Astrocyte (in vitro differentiated cells and primary cell): ENCODE results near the gene THAP2. TPM values are rescaled to one million over a fixed set of nuclear protein-coding genes. Genes with fewer than 3 reads are reported as not detected.

Source experiments
- DNase-seq: peaks from one replicate; pipeline ENCODE4 v3.0.0-alpha.2; 2010; ENCODE audit warnings: low read depth
- FAIRE-seq: peaks from 2 replicates; lab custom pipeline; 2011; peaks lifted over from hg19 to GRCh38; lab: Jason Lieb, UNC
- H2AFZ ChIP-seq: 2 replicates; pipeline ENCODE4 v1.6.0; 2012; ENCODE audit warnings: low read depth, low read length, inconsistent platforms
- H3K27ac ChIP-seq: 2 replicates; pipeline ENCODE4 v1.5.1; 2011; ENCODE audit warnings: low read depth, low read length, inconsistent platforms
- H3K27me3 ChIP-seq: 2 replicates; pipeline ENCODE4 v1.6.0; 2011; ENCODE audit warnings: low read length, inconsistent platforms; ENCODE audit not compliant: insufficient read depth
- H3K36me3 ChIP-seq: 2 replicates; pipeline ENCODE4 v1.5.1; 2011; ENCODE audit warnings: low read length, inconsistent platforms; ENCODE audit not compliant: insufficient read depth
- H3K4me1 ChIP-seq: 2 replicates; pipeline ENCODE4 v1.5.1; 2011; ENCODE audit warnings: low read length, inconsistent platforms; ENCODE audit not compliant: insufficient read depth
- H3K4me2 ChIP-seq: 2 replicates; pipeline ENCODE4 v1.6.0; 2012; ENCODE audit warnings: low read length, inconsistent platforms
- H3K4me3 ChIP-seq: 2 replicates; pipeline ENCODE4 v1.5.1; 2011; ENCODE audit warnings: low read depth, mild to moderate bottlenecking, low read length, inconsistent platforms; ENCODE audit not compliant: insufficient read depth
- H3K79me2 ChIP-seq: 2 replicates; pipeline ENCODE4 v1.6.0; 2012; ENCODE audit warnings: mild to moderate bottlenecking, low read length, inconsistent platforms; ENCODE audit not compliant: insufficient read depth
- H3K9ac ChIP-seq: 2 replicates; pipeline ENCODE4 v1.6.0; 2012; ENCODE audit warnings: mild to moderate bottlenecking, low read length, inconsistent platforms
- H3K9me3 ChIP-seq: 2 replicates; pipeline ENCODE4 v1.5.1; 2012; ENCODE audit warnings: low read depth, mild to moderate bottlenecking, low read length, inconsistent platforms; ENCODE audit not compliant: insufficient read depth
- H4K20me1 ChIP-seq: 2 replicates; pipeline ENCODE4 v1.6.0; 2012; ENCODE audit warnings: low read length, inconsistent platforms; ENCODE audit not compliant: insufficient read depth
- H3K27ac Mint-ChIP-seq: one replicate; pipeline ENCODE4 v1.8.0; 2021; ENCODE audit warnings: mild to moderate bottlenecking, mixed read lengths; ENCODE audit not compliant: unreplicated experiment
- H3K27me3 Mint-ChIP-seq: one replicate; pipeline ENCODE4 v1.8.0; 2021; ENCODE audit warnings: low read depth, mixed read lengths; ENCODE audit not compliant: unreplicated experiment
- H3K36me3 Mint-ChIP-seq: one replicate; pipeline ENCODE4 v1.8.0; 2021; ENCODE audit warnings: low read depth, mixed read lengths; ENCODE audit not compliant: unreplicated experiment
- H3K4me1 Mint-ChIP-seq: one replicate; pipeline ENCODE4 v1.8.0; 2021; ENCODE audit warnings: low read depth, mixed read lengths; ENCODE audit not compliant: unreplicated experiment
- H3K4me3 Mint-ChIP-seq: one replicate; pipeline ENCODE4 v1.8.0; 2021; ENCODE audit warnings: mild to moderate bottlenecking, moderate library complexity, mixed read lengths; ENCODE audit not compliant: unreplicated experiment
- H3K9me3 Mint-ChIP-seq: one replicate; pipeline ENCODE4 v1.8.0; 2021; ENCODE audit warnings: mild to moderate bottlenecking, mixed read lengths; ENCODE audit not compliant: unreplicated experiment
- EZH2 ChIP-seq: IDR thresholded peaks from 2 replicates; pipeline ENCODE4 v1.6.1; 2012; ENCODE audit warnings: mild to moderate bottlenecking, low read length, inconsistent platforms; ENCODE audit not compliant: insufficient read depth
- total RNA-seq: library from RNA; stranded (reverse); gene quantifications from 2 replicates; pipeline ENCODE4 v1.2.1, GENCODE V29; 2021
- TF ChIP-seq, protein P1 (sequence below): IDR thresholded peaks from 2 replicates; pipeline ENCODE4 v1.5.1; 2011; ENCODE audit warnings: low read depth, mild to moderate bottlenecking, inconsistent platforms, low read length, moderate library complexity; ENCODE audit not compliant: insufficient read depth

Gene THAP2
- total RNA-seq, 1 donor from 2014 or later: 6.3 TPM

DNA sequence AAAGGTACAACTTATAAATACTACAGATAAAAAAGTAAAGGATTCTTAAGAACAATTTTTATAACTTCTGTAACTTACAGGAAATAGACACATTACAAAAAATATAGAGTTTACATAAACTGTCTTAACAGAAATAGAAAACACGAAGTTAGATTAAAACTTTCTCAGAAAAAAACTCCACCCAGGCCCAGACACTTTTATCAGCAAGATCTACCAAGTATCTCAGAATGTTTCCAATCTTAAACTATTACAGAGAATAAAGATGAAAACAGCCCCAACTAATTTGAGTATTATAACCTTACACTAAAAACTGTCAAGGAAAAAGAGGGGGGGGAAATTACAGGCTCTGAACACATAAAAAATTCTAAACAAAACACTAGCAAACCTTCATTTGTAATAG is 8.6 kb upstream of the THAP2 start:
- Histone ChIP-seq H3K9me3 (no peaks in the 10 kb centered on the region), H3K36me3 (peaks cover 50% of the 10 kb centered on the region), H2AFZ (no peak overlapping the region), H3K27me3 (no peaks in the 10 kb centered on the region), H3K4me3 (no peak overlapping the region), H3K4me1 (no peaks in the 10 kb centered on the region), H3K79me2 (peaks cover 100% of the 10 kb centered on the region), H3K4me2 (peak overlapping the region; percentile 57), H4K20me1 (peaks cover 83% of the 10 kb centered on the region), H3K27ac (no peak overlapping the region), H3K9ac (no peak overlapping the region)
- Mint-ChIP-seq H3K27me3 (no peaks in the 10 kb centered on the region), H3K4me3 (peak overlapping the region; percentile 69), H3K36me3 (peaks cover 25% of the 10 kb centered on the region), H3K27ac (no peak overlapping the region), H3K9me3 (no peaks in the 10 kb centered on the region), H3K4me1 (peaks cover 25% of the 10 kb centered on the region)
- FAIRE-seq: no peak
- TF ChIP-seq, protein P1, sequence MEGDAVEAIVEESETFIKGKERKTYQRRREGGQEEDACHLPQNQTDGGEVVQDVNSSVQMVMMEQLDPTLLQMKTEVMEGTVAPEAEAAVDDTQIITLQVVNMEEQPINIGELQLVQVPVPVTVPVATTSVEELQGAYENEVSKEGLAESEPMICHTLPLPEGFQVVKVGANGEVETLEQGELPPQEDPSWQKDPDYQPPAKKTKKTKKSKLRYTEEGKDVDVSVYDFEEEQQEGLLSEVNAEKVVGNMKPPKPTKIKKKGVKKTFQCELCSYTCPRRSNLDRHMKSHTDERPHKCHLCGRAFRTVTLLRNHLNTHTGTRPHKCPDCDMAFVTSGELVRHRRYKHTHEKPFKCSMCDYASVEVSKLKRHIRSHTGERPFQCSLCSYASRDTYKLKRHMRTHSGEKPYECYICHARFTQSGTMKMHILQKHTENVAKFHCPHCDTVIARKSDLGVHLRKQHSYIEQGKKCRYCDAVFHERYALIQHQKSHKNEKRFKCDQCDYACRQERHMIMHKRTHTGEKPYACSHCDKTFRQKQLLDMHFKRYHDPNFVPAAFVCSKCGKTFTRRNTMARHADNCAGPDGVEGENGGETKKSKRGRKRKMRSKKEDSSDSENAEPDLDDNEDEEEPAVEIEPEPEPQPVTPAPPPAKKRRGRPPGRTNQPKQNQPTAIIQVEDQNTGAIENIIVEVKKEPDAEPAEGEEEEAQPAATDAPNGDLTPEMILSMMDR: no peak
- no peak for TF ChIP-seq EZH2
- no peak for DNase-seq

DNA sequence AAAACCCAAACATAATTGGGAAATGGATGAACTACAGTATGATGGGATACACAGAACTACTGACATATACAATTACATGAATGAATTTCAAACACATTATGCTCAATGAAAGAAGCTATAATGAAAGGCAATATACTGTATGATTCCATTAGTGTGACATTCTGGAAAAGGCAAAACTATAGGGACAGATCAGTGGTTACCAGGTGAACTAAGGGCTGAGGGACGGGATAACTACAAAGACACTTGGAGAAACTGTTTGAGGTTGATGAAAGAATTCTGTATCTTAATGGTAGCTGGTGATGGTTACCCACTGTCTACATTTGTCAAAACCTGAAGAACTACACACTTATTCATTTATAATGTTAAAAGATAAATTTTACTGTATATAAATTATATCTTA is 8.2 kb upstream of the THAP2 start:
- H3K9me3 Mint-ChIP-seq: no peaks in the 10 kb centered on the region
- no peaks in the 10 kb centered on the region for H3K9me3 ChIP-seq
- H3K36me3 Mint-ChIP-seq: peaks cover 25% of the 10 kb centered on the region
- H3K4me2 ChIP-seq: peak overlapping the region; percentile 57
- peaks cover 100% of the 10 kb centered on the region for H3K79me2 ChIP-seq
- H3K4me3 ChIP-seq: no peak overlapping the region
- no peaks in the 10 kb centered on the region for H3K27me3 Mint-ChIP-seq
- H3K9ac ChIP-seq: no peak overlapping the region
- H4K20me1 ChIP-seq: peaks cover 82% of the 10 kb centered on the region
- H3K36me3 ChIP-seq: peaks cover 47% of the 10 kb centered on the region
- no peaks in the 10 kb centered on the region for H3K4me1 ChIP-seq
- no peak for DNase-seq
- no peaks in the 10 kb centered on the region for H3K27me3 ChIP-seq
- peaks cover 25% of the 10 kb centered on the region for H3K4me1 Mint-ChIP-seq
- H2AFZ ChIP-seq: no peak overlapping the region
- H3K4me3 Mint-ChIP-seq: peak overlapping the region; percentile 69
- H3K27ac Mint-ChIP-seq: no peak overlapping the region
- TF ChIP-seq EZH2: no peak
- H3K27ac ChIP-seq: no peak overlapping the region
- no peak for FAIRE-seq

DNA sequence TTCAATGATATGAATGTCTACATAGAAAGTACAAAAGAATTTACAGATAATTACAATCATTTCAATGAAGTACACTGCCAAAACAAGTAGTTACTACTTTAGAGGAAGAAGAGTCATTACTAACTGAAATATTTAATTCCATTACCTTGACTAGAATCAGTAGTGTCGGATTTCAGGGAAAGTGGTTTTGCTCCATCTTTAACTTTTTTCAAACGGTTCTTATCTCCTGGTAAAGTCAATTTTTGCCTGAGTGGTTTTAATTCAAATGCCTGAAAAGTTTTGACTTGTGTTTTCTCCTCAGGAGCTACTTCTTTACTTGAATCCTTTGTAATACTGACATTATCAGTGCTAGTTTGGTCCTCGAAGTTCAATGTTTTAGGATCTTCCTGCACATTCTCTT is 7.4 kb upstream of the THAP2 start:
- no peaks in the 10 kb centered on the region for H3K27me3 Mint-ChIP-seq
- H2AFZ ChIP-seq: no peak overlapping the region
- DNase-seq: peak; percentile 25
- H3K9me3 ChIP-seq: no peaks in the 10 kb centered on the region
- no peaks in the 10 kb centered on the region for H3K9me3 Mint-ChIP-seq
- H3K36me3 Mint-ChIP-seq: peaks cover 25% of the 10 kb centered on the region
- H4K20me1 ChIP-seq: peaks cover 79% of the 10 kb centered on the region
- H3K27ac Mint-ChIP-seq: no peak overlapping the region
- TF ChIP-seq EZH2: no peak
- TF ChIP-seq, protein P1: no peak
- peaks cover 100% of the 10 kb centered on the region for H3K79me2 ChIP-seq
- no peak for FAIRE-seq
- H3K27me3 ChIP-seq: no peaks in the 10 kb centered on the region
- peaks cover 44% of the 10 kb centered on the region for H3K36me3 ChIP-seq
- no peaks in the 10 kb centered on the region for H3K4me1 ChIP-seq
- no peak overlapping the region for H3K4me3 Mint-ChIP-seq
- H3K4me3 ChIP-seq: no peak overlapping the region
- H3K4me1 Mint-ChIP-seq: peaks cover 25% of the 10 kb centered on the region
- no peak overlapping the region for H3K27ac ChIP-seq
- H3K4me2 ChIP-seq: peak overlapping the region; percentile 56
- no peak overlapping the region for H3K9ac ChIP-seq
